HL-60 (cell line): ENCODE measurements around the gene CHTF18.

Experiments used
- DNase-seq, 2 experiments: peaks; one replicate each; pipeline ENCODE4 v3.0.0-alpha.2; 2010 to 2020; ENCODE audit warnings: low read depth in 1 of 2, low spot score in 1 of 2
- H3K27ac ChIP-seq: fragments of 250-450 bp; sonication (Bioruptor Pico); replicated peaks from 2 replicates; pipeline ENCODE4 v1.5.1; 2020; ENCODE audit warnings: mild to moderate bottlenecking, moderate library complexity
- H3K27me3 ChIP-seq: fragments of 250-450 bp; sonication (Bioruptor Pico); 2 replicates; pipeline ENCODE4 v1.5.1; 2021; ENCODE audit warnings: mild to moderate bottlenecking, moderate library complexity; ENCODE audit not compliant: insufficient read depth, poor library complexity, severe bottlenecking
- H3K4me3 ChIP-seq: replicated peaks from 2 replicates; pipeline ENCODE4 v1.5.1; 2011; ENCODE audit warnings: mild to moderate bottlenecking, control low read depth, low read length; ENCODE audit not compliant: insufficient read depth
- CTCF ChIP-seq: IDR thresholded peaks from one replicate; pipeline ENCODE4 v1.5.1; 2011; ENCODE audit warnings: low read length, control low read depth, inconsistent platforms; ENCODE audit not compliant: insufficient read depth
- GABPA ChIP-seq: IDR thresholded peaks from 2 replicates; pipeline ENCODE4 v1.6.1; 2012; ENCODE audit warnings: low read depth
- POLR2AphosphoS5 ChIP-seq: IDR thresholded peaks from 2 replicates; pipeline ENCODE4 v1.6.1; 2012; ENCODE audit warnings: low read depth
- REST ChIP-seq: IDR thresholded peaks from 2 replicates; pipeline ENCODE4 v1.6.1; 2012; ENCODE audit warnings: low read depth; ENCODE audit not compliant: insufficient replicate concordance
- SPI1 ChIP-seq: IDR thresholded peaks from 2 replicates; pipeline ENCODE4 v1.6.1; 2012; ENCODE audit warnings: low read depth, mild to moderate bottlenecking, borderline replicate concordance

The CHTF18 gene

GRCh38 chr16:777826-778225 is 10.6 kb upstream of the CHTF18 start:
- no peak overlapping the region for H3K4me3 ChIP-seq
- no peak for TF ChIP-seq SPI1
- TF ChIP-seq GABPA: no peak
- no peak for TF ChIP-seq POLR2AphosphoS5
- TF ChIP-seq REST: no peak
- no peak for TF ChIP-seq CTCF
- peaks cover 11% of the 10 kb centered on the region for H3K27me3 ChIP-seq
- H3K27ac ChIP-seq: no peak overlapping the region
- no peak for DNase-seq

GRCh38 chr16:778447-778846 is 10.0 kb upstream of the CHTF18 start:
- Histone ChIP-seq H3K27me3 (peaks cover 15% of the 10 kb centered on the region), H3K27ac (no peak overlapping the region), H3K4me3 (no peak overlapping the region)
- TF ChIP-seq SPI1 (no peak), POLR2AphosphoS5 (no peak), CTCF (no peak), REST (no peak), GABPA (no peak)
- DNase-seq: no peak

GRCh38 chr16:778909-779527 is 9.4 kb upstream of the CHTF18 start:
- TF ChIP-seq REST (no peak), GABPA (no peak)
- Histone ChIP-seq H3K27ac (no peak overlapping the region), H3K27me3 (peaks cover 15% of the 10 kb centered on the region), H3K4me3 (no peak overlapping the region)
- DNase-seq: no peak

- no peak for TF ChIP-seq CTCF
- no peak for TF ChIP-seq POLR2AphosphoS5
- no peak for TF ChIP-seq GABPA
- TF ChIP-seq REST: no peak
- TF ChIP-seq SPI1: no peak
- Histone ChIP-seq H3K27me3 (peaks cover 15% of the 10 kb centered on the region), H3K4me3 (no peak overlapping the region), H3K27ac (no peak overlapping the region)
- no peak for DNase-seq
Observed at GRCh38 chr16:779561-779960, 8.9 kb upstream of the CHTF18 start.
